GM12865 (cell line): ENCODE results near the gene PLCB1.
A peak's percentile ranks its signal among the peaks of the same experiment; 100 is the strongest.

ENCODE experiments used
- DNase-seq: peaks from one replicate; pipeline ENCODE4 v3.0.0; 2010; ENCODE audit warnings: low read depth
- H3K4me3 ChIP-seq: 2 replicates; pipeline ENCODE4 v1.5.1; 2011; ENCODE audit warnings: mild to moderate bottlenecking, low read depth, low read length, control low read depth
- CTCF ChIP-seq: IDR thresholded peaks from 2 replicates; pipeline ENCODE4 v1.5.1; 2011; ENCODE audit warnings: low read length, control low read depth, low read depth, inconsistent platforms; ENCODE audit not compliant: insufficient read depth; ENCODE audit errors: missing control alignments

The PLCB1 gene

DNA sequence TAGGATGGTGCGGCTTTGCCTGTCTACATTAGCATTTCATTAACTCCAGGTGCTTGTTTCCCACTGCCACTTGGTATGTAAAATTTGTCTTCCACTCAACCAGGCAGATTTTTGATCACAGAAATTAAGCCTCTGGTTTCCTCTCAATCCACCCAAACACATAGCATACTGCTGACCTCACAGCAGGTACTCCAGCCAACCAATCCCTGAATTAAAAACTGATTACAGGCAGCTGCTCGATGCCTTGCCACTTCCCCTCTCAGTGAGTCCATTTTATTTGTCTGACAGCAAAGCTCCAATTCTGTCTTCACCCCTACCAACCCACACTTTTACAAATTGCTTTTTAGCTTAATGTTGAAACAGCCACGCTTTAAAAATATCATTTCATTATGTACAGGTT lies 95.2 kb downstream of the PLCB1 start:
- no peak for TF ChIP-seq CTCF
- DNase-seq = no peak
- no peak overlapping the region for H3K4me3 ChIP-seq

- DNase-seq = peak; percentile 42
- no peak overlapping the region for H3K4me3 ChIP-seq
- TF ChIP-seq CTCF = no peak
Observed at GRCh38 chr20:8228315-8228714, 96.2 kb downstream of the PLCB1 start.

- no peak for DNase-seq
Observed at GRCh38 chr20:8229090-8229489, 97.0 kb downstream of the PLCB1 start.

DNA sequence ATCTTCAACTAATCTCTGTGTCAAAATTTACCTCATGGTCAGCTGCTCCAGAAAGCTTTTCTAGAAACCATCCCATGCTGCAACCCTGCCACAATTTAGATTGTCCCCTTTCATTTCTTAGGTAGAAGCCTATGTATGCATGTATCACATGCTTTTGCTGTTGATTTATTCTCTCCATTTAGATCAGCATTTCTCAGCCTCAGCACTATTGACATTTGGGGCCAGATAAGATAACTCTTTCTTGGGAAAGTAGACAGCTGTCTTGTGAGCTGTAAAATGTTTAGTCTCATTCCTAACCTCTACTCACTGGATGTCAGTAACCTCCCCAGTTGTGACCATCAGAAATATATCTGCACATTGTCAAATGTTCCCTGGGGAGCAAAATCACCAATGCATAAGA lies 99.0 kb downstream of the PLCB1 start:
- DNase-seq = no peak
- no peak overlapping the region for H3K4me3 ChIP-seq
- TF ChIP-seq CTCF = no peak

More at GRCh38 chr20:8229090-8229489, 97.0 kb downstream of the PLCB1 start:
- no peak for TF ChIP-seq CTCF
- H3K4me3 ChIP-seq = no peak overlapping the region

DNA sequence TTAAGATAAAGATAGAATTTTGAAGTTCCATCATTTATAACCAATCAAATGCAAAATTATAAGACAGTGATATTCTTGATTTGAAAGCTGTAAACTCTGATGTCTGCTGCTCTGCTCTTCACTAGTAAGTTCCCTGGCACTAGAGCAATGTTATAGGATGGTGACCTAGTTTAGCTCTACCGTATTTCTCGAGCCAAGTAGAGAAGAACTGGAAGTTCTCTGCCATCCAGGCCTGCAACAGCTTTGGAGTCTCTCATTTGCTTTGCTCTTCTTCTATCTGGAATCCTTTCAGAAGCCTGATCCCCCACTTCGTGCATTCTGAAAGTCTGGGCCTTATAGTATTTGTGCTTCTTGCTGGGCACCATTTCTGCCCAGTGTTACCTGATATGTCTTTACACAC lies 100.3 kb downstream of the PLCB1 start:
- TF ChIP-seq CTCF = no peak
- no peak overlapping the region for H3K4me3 ChIP-seq
- no peak for DNase-seq

DNA sequence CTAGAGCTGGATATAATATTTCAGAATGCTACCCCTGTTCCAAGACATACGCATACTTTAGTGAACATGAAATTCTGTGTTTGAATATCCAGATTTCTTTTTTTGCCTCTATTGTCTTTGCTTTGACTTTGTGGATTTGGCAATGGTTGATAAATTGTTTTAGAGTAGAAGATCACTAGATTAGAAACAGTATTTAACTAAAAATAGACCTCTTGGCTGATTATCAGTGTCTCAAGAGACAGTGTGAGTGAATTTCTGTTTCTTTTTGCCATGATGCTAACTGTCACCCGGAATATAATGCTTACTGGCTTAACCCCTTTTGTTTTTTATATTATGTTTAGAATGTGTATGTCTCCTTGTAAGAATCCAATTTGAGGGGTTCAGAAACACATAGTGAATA lies 102.5 kb downstream of the PLCB1 start:
- DNase-seq = no peak
- no peak for TF ChIP-seq CTCF
- H3K4me3 ChIP-seq = no peak overlapping the region

DNA sequence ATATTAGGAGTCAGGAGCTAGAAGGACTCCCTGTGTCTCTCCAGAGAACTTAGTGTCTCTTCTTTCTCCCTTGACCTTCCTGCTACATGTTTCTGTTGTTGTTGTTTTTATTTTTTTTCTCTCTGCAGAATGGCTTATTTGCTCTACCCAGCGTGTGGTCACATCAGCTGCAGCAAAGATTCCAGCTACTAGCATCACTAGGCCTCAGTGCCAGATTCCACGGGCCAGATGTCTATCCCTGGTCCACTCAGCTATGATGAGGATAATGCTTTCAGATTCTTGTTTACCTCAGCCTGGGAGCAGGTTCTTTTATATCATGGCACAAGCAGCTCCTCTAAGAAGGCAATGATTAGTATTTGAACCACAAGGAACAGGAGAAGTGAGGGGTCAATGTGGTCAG lies 110.0 kb downstream of the PLCB1 start:
- H3K4me3 ChIP-seq = no peak overlapping the region
- DNase-seq = no peak
- TF ChIP-seq CTCF = no peak
